ENCODE measurements around the gene CDH4.

Gene CDH4

GRCh38 chr20:61500791-61501321 lies 248.8 kb downstream of the CDH4 start:
- DNase-seq (ENCODE audit: low spot score): no peak
- ChIA-PET CTCF (no interaction called here), POLR2A (ENCODE audit: low non-redundant PET) (no interaction called here)
- TF ChIP-seq CTCF (conservative IDR thresholded peaks at IDR 0.05; ENCODE audit: low read depth): no peak
- H3K27ac ChIP-seq: no peak overlapping the region

GRCh38 chr20:61502433-61502832 lies 250.4 kb downstream of the CDH4 start:
- ChIA-PET CTCF (interaction anchor here (0.6 kb wide), 1 partner anchor 135 kb away, joined by 3 read pairs; no protein-coding TSS in a partner anchor), POLR2A (ENCODE audit: low non-redundant PET) (no interaction called here)
- no peak for DNase-seq (ENCODE audit: low spot score)
- TF ChIP-seq CTCF (conservative IDR thresholded peaks at IDR 0.05; ENCODE audit: low read depth): no peak
- H3K27ac ChIP-seq: no peak overlapping the region

- no peak for TF ChIP-seq CTCF (conservative IDR thresholded peaks at IDR 0.05; ENCODE audit: low read depth)
- CTCF ChIA-PET: interaction anchor here (0.6 kb wide), 1 partner anchor 135 kb away, joined by 3 read pairs; no protein-coding TSS in a partner anchor
These were observed 251.0 kb downstream of the CDH4 start for GRCh38 chr20:61503106-61503505.

GRCh38 chr20:61505508-61505907 lies 253.4 kb downstream of the CDH4 start:
- no peak for DNase-seq (ENCODE audit: low spot score)
- POLR2A ChIA-PET (ENCODE audit: low non-redundant PET): no interaction called here
- CTCF ChIA-PET: no interaction called here
- TF ChIP-seq CTCF (conservative IDR thresholded peaks at IDR 0.05; ENCODE audit: low read depth): no peak
- H3K27ac ChIP-seq: no peak overlapping the region

More at GRCh38 chr20:61503106-61503505, 251.0 kb downstream of the CDH4 start:
- H3K27ac ChIP-seq: no peak overlapping the region
- POLR2A ChIA-PET (ENCODE audit: low non-redundant PET): no interaction called here
- no peak for DNase-seq (ENCODE audit: low spot score)

GRCh38 chr20:61507778-61508177 lies 255.7 kb downstream of the CDH4 start:
- H3K27ac ChIP-seq: no peak overlapping the region
- ChIA-PET CTCF (no interaction called here), POLR2A (ENCODE audit: low non-redundant PET) (no interaction called here)
- TF ChIP-seq CTCF (conservative IDR thresholded peaks at IDR 0.05; ENCODE audit: low read depth): no peak
- DNase-seq (ENCODE audit: low spot score): no peak

GRCh38 chr20:61508301-61509096 lies 256.4 kb downstream of the CDH4 start:
- no peak for DNase-seq (ENCODE audit: low spot score)
- no peak for TF ChIP-seq CTCF (conservative IDR thresholded peaks at IDR 0.05; ENCODE audit: low read depth)
- POLR2A ChIA-PET (ENCODE audit: low non-redundant PET): no interaction called here
- CTCF ChIA-PET: interaction anchor here (0.6 kb wide), 1 partner anchor 280 kb away, joined by 4 read pairs; no protein-coding TSS in a partner anchor
- no peak overlapping the region for H3K27ac ChIP-seq
